Ovary (tissue), 3 donors: ENCODE results near the gene ERMARD.

Experiments
- CTCF ChIP-seq, 3 donors: fragments of 450-650 bp in 2 of 3; fragments of 200-600 bp in 1 of 3; IDR thresholded peaks; one replicate each; pipeline versions ENCODE4 v1.5.1 to v1.8.0; 2016 to 2022; ENCODE audit warnings: antibody characterized with exemption in 3 of 3, mild to moderate bottlenecking in 1 of 3
- POLR2A ChIP-seq: fragments of 450-650 bp; IDR thresholded peaks from one replicate; pipeline ENCODE4 v1.6.1; 2017; ENCODE audit warnings: antibody characterized with exemption, mild to moderate bottlenecking, moderate library complexity
- donor health status: DM: no; HTN: no; CAD: no.

GRCh38 chr6:169801396-169802160 is 50.2 kb downstream of the ERMARD start:
- no peak for TF ChIP-seq POLR2A
- no peak for TF ChIP-seq CTCF (IDR thresholded peaks at IDR 0.05)
